ENCODE results near the gene CCN5.

DNA sequence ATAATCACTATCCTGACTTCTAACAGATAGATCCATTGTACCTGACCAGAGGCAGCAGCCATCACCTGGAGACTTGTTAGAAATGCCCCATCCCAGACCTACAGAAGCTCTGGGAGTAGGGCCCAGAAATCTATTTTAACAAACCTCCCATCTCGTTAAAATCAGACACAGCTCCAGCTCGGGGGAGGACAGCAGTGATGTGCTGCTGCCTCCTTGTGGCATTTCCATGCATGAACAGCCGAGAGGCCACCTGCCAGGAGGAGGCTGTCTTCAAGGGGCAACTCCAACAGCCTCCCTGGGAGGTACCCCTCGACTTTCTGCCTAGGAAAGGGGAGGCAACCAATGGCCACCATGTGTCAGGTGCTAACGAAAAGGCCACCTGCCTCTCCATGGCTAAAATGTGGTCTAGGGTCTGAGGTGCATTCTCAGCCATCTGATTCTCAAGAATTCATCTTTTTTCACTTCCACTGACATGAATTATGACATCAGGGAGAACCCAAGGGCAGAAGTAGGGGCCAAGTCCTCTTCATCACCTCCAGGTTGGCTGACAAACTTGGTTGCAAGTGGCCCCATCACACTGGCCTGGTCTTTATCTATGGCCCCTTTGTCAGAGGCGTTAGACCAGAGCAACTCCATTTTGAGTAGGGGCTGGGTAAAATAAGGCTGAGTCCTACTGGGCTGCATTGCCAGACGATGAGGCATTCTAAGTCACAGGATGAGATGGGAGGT, 18.3 kb downstream of the CCN5 start:
- TF ChIP-seq EZH2phosphoT487 (IDR thresholded peaks at IDR 0.05; ENCODE audit: insufficient read depth, low read depth) (no peak), EZH2 (IDR thresholded peaks at IDR 0.05; ENCODE audit: insufficient read depth, poor library complexity, severe bottlenecking) (no peak)
